H1 (cell line): ENCODE measurements around the gene HLA-DMB. TPM values are rescaled to one million over a fixed set of nuclear protein-coding genes. Genes with fewer than 3 reads are reported as not detected.
A peak's percentile ranks its signal among the peaks of the same experiment; 100 is the strongest.

Source experiments
- CTCF ChIA-PET: fragments of 300-600 bp; sonication (Branson Sonifier 250); formaldehyde crosslinking; loops from one replicate; lab custom pipeline; 2021; ENCODE audit not compliant: partially characterized antibody; lab: Charles Lee
- POLR2A ChIA-PET: fragments of 300-600 bp; sonication (Branson Sonifier 250); formaldehyde crosslinking; loops from one replicate; lab custom pipeline; 2021; ENCODE audit warnings: inconsistent platforms; ENCODE audit not compliant: partially characterized antibody; lab: Charles Lee
- DNase-seq, 2 experiments: peaks; one replicate each; pipeline versions ENCODE4 v3.0.0 to v3.0.0-alpha.2; 2010 to 2022; ENCODE audit warnings: low spot score in 2 of 2, low read depth in 1 of 2, mixed read lengths in 1 of 2
- FAIRE-seq: peaks from 2 replicates; lab custom pipeline; 2011; peaks lifted over from hg19 to GRCh38; lab: Jason Lieb, UNC
- H2AFZ ChIP-seq: 2 replicates; pipeline ENCODE4 v1.8.1; 2012; ENCODE audit warnings: low read length, inconsistent platforms
- H2AK5ac ChIP-seq: 2 replicates; pipeline ENCODE4 v1.6.1; 2013; ENCODE audit warnings: low read depth, low read length
- H2BK120ac ChIP-seq: replicated peaks from 2 replicates; pipeline ENCODE3; 2013; ENCODE audit warnings: low read depth, low read length, inconsistent platforms
- H2BK12ac ChIP-seq: 2 replicates; pipeline ENCODE4 v1.6.1; 2013; ENCODE audit warnings: low read depth, low read length
- H2BK15ac ChIP-seq: 2 replicates; pipeline ENCODE4 v1.6.1; 2013; ENCODE audit warnings: low read length
- H2BK20ac ChIP-seq: 2 replicates; pipeline ENCODE4 v1.6.1; 2013; ENCODE audit warnings: low read length
- H2BK5ac ChIP-seq: 2 replicates; pipeline ENCODE4 v1.6.1; 2013; ENCODE audit warnings: low read depth, low read length
- H3K14ac ChIP-seq: 2 replicates; pipeline ENCODE4 v1.6.1; 2013; ENCODE audit warnings: inconsistent platforms; ENCODE audit not compliant: insufficient read length
- H3K18ac ChIP-seq: 2 replicates; pipeline ENCODE4 v1.6.1; 2013; ENCODE audit warnings: low read length; ENCODE audit errors: extremely low read depth
- H3K23ac ChIP-seq: 2 replicates; pipeline ENCODE4 v1.6.1; 2013; ENCODE audit warnings: inconsistent platforms; ENCODE audit not compliant: insufficient read length
- H3K23me2 ChIP-seq: 2 replicates; pipeline ENCODE4 v1.6.1; 2013; ENCODE audit warnings: low read depth, low read length
- H3K27ac ChIP-seq: 2 replicates; pipeline ENCODE4 v1.6.1; 2011; ENCODE audit warnings: low read depth, low read length, inconsistent platforms
- H3K27me3 ChIP-seq, 4 experiments: replicated peaks in 1 of 4; 1 replicate in 1 of 4; 2 replicates in 3 of 4; pipeline versions ENCODE4 v1.6.1 to v1.8.1; 2011 to 2013; ENCODE audit warnings: low read length in 3 of 4, mild to moderate bottlenecking in 3 of 4, inconsistent platforms in 2 of 4, mixed read lengths in 2 of 4, moderate library complexity in 1 of 4; ENCODE audit not compliant: control insufficient read depth in 3 of 4, insufficient read depth in 3 of 4; ENCODE audit errors: extremely low read depth in 1 of 4
- H3K36me3 ChIP-seq, 4 experiments: 2 replicates each; pipeline versions ENCODE4 v1.6.1 to v1.8.1; 2011 to 2013; ENCODE audit warnings: mild to moderate bottlenecking in 4 of 4, low read length in 3 of 4, moderate library complexity in 2 of 4, control low read depth in 1 of 4, inconsistent platforms in 1 of 4; ENCODE audit not compliant: insufficient read depth in 4 of 4, control insufficient read depth in 2 of 4
- H3K4ac ChIP-seq: replicated peaks from 2 replicates; pipeline ENCODE3; 2013; ENCODE audit warnings: low read length, low read depth, mixed read lengths, inconsistent platforms; ENCODE audit not compliant: insufficient read length
- H3K4me1 ChIP-seq, 4 experiments: replicated peaks in 1 of 4; 1 replicate in 1 of 4; 2 replicates in 3 of 4; pipeline versions ENCODE4 v1.6.1 to v1.8.1; 2011 to 2013; ENCODE audit warnings: low read length in 3 of 4, inconsistent platforms in 2 of 4, mixed read lengths in 1 of 4; ENCODE audit not compliant: insufficient read depth in 4 of 4, control insufficient read depth in 3 of 4
- H3K4me2 ChIP-seq, 2 experiments: 2 replicates each; pipeline versions ENCODE4 v1.6.1 to v1.8.1; 2011 to 2013; ENCODE audit warnings: low read depth in 2 of 2, low read length in 2 of 2, control low read depth in 1 of 2, inconsistent platforms in 1 of 2, mild to moderate bottlenecking in 1 of 2; ENCODE audit not compliant: insufficient read depth in 1 of 2
- H3K4me3 ChIP-seq, 4 experiments: fragments of 200-600, 300-600 bp in 1 of 4; sonication (generic), shearing (Covaris generic), sonication (Bioruptor Twin) in 1 of 4; 2 replicates each; pipeline versions ENCODE4 v1.5.1 to v1.8.1; 2011 to 2016; ENCODE audit warnings: low read length in 4 of 4, low read depth in 3 of 4, control low read depth in 2 of 4, inconsistent platforms in 2 of 4, mild to moderate bottlenecking in 2 of 4, mixed read lengths in 1 of 4, moderate library complexity in 1 of 4; ENCODE audit not compliant: insufficient read depth in 2 of 4; ENCODE audit errors: extremely low read depth in 1 of 4
- H3K56ac ChIP-seq: replicated peaks from 2 replicates; pipeline ENCODE3; 2013; ENCODE audit warnings: low read depth, mild to moderate bottlenecking, mixed read lengths, low read length, inconsistent platforms; ENCODE audit not compliant: insufficient read length
- H3K79me1 ChIP-seq: 2 replicates; pipeline ENCODE4 v1.6.1; 2013; ENCODE audit warnings: low read depth, low read length, control low read depth
- H3K79me2 ChIP-seq, 2 experiments: 2 replicates each; pipeline versions ENCODE4 v1.6.1 to v1.8.1; 2012 to 2013; ENCODE audit warnings: low read length in 2 of 2, mild to moderate bottlenecking in 2 of 2, inconsistent platforms in 1 of 2; ENCODE audit not compliant: insufficient read depth in 2 of 2, control insufficient read depth in 1 of 2
- H3K9ac ChIP-seq, 4 experiments: replicated peaks in 1 of 4; 1 replicate in 1 of 4; 2 replicates in 3 of 4; pipeline versions ENCODE4 v1.6.1 to v1.8.1; 2011 to 2013; ENCODE audit warnings: low read depth in 3 of 4, low read length in 3 of 4, control low read depth in 2 of 4, mild to moderate bottlenecking in 2 of 4, moderate library complexity in 2 of 4, inconsistent platforms in 1 of 4; ENCODE audit errors: extremely low read depth in 1 of 4
- H3K9me3 ChIP-seq, 2 experiments: 2 replicates each; pipeline versions ENCODE4 v1.6.1 to v1.8.1; 2012 to 2013; ENCODE audit warnings: mild to moderate bottlenecking in 2 of 2, moderate library complexity in 2 of 2, control low read depth in 1 of 2, inconsistent platforms in 1 of 2, low read depth in 1 of 2, low read length in 1 of 2, mixed read lengths in 1 of 2; ENCODE audit not compliant: insufficient read depth in 2 of 2
- H4K20me1 ChIP-seq, 2 experiments: replicated peaks in 1 of 2; 2 replicates each; pipeline versions ENCODE3 to v1.8.1; 2011 to 2013; ENCODE audit warnings: inconsistent platforms in 2 of 2, low read length in 2 of 2, mild to moderate bottlenecking in 1 of 2; ENCODE audit not compliant: insufficient read depth in 2 of 2, control insufficient read depth in 1 of 2
- H4K5ac ChIP-seq: 2 replicates; pipeline ENCODE4 v1.6.1; 2013; ENCODE audit warnings: low read length, low read depth, mixed read lengths, inconsistent platforms; ENCODE audit not compliant: insufficient read length
- H4K8ac ChIP-seq: 2 replicates; pipeline ENCODE4 v1.8.0; 2013; ENCODE audit warnings: mild to moderate bottlenecking, moderate library complexity, low read length, inconsistent platforms; ENCODE audit not compliant: insufficient read depth; ENCODE audit errors: extremely low read depth
- H4K91ac ChIP-seq: replicated peaks from 2 replicates; pipeline ENCODE3; 2013; ENCODE audit warnings: low read length, mixed read lengths, inconsistent platforms; ENCODE audit not compliant: insufficient read length
- FOSL1 ChIP-seq: IDR thresholded peaks from 2 replicates; pipeline ENCODE4 v1.6.1; 2011; ENCODE audit warnings: mild to moderate bottlenecking, low read depth, low read length, moderate library complexity; ENCODE audit not compliant: insufficient read depth
- POLR2A ChIP-seq, 2 experiments: IDR thresholded peaks; 1 replicate in 1 of 2; 2 replicates in 1 of 2; pipeline ENCODE4 v1.6.1; 2011; ENCODE audit warnings: low read depth in 2 of 2, low read length in 2 of 2, mild to moderate bottlenecking in 2 of 2; ENCODE audit errors: control extremely low read depth in 1 of 2
- WGBS, 2 experiments: shearing (Covaris generic) in 1 of 2; methylation state at CpG; one replicate each; pipeline versions ENCODE4 v1.1.6 to v1.1.7; 2013 to 2015; ENCODE audit warnings: low lambda C conversion rate in 2 of 2, mixed read lengths in 2 of 2, inconsistent platforms in 1 of 2, low coverage in 1 of 2, missing lambda C conversion rate in 1 of 2; ENCODE audit not compliant: insufficient replicate concordance in 2 of 2, insufficient coverage in 1 of 2, insufficient read length in 1 of 2; ENCODE audit errors: extremely low coverage in 1 of 2, missing lambda C conversion rate in 1 of 2; 5-methylcytosine and 5-hydroxymethylcytosine counted together
- polyA plus RNA-seq, 7 experiments: library from polyadenylated mRNA; depleted of rRNA in 3 of 7; stranded (reverse) in 5 of 7; unstranded in 2 of 7; fragments of >200 nt in 5 of 7; fragments of 200-250 nt in 2 of 7; gene quantifications; 1 replicate in 5 of 7; 2 replicates in 1 of 7; 4 replicates in 1 of 7; pipeline versions ENCODE4 v1.2.1 to v1.2.3, GENCODE V29; 2011 to 2013; ENCODE audit warnings: missing spikeins in 2 of 7, mixed read lengths in 2 of 7
- total RNA-seq: library from RNA; stranded (reverse); fragmentation: NEBNext Ultra II Directional; extraction: Animal tissue kit (Norgen Biotek cat#: 25700); gene quantifications from 2 replicates; pipeline ENCODE4 v1.2.1, GENCODE V29; 2021

HLA-DMB gene
- total and polyA plus RNA-seq, 2 of the 8 experiments (the other 6 are each of a cell fraction or from before 2014, with no cell fraction given) = 2.7 to 4.7 TPM

- Histone ChIP-seq H2AFZ (no peak overlapping the region), H3K4me3 (peak overlapping the region in 3 of 4 experiments; percentile 11 to 97 (median 90); a peak in 2 of 8 replicates), H2BK120ac (no peak overlapping the region), H2AK5ac (no peak overlapping the region), H3K79me1 (peaks cover 11% of the 10 kb centered on the region), H3K23ac (no peak overlapping the region), H4K5ac (no peak overlapping the region), H3K4ac (no peak overlapping the region), H3K18ac (no peak overlapping the region), H2BK20ac (no peak overlapping the region), H2BK5ac (no peak overlapping the region), H4K20me1 (peaks cover 67% of the 10 kb centered on the region in 2 experiments), H3K56ac (no peak overlapping the region), H3K4me1 (peaks cover 0 to 11% (median 6%) of the 10 kb centered on the region in 4 experiments; a peak in 5 of 7 replicates), H3K23me2 (peaks cover 17% of the 10 kb centered on the region), H4K8ac (no peak overlapping the region), H3K27ac (no peak overlapping the region), H4K91ac (no peak overlapping the region), H3K27me3 (no peaks in the 10 kb centered on the region), H3K79me2 (peaks cover 44 to 80% of the 10 kb centered on the region in 2 experiments), H2BK12ac (no peak overlapping the region), H3K4me2 (peak overlapping the region in 1 of 2 experiments; percentile 28; a peak in 1 of 4 replicates), H2BK15ac (no peak overlapping the region), H3K9ac (no peak overlapping the region), H3K36me3 (peaks cover 62 to 89% (median 75%) of the 10 kb centered on the region in 4 experiments), H3K9me3 (no peaks in the 10 kb centered on the region; a peak in 2 of 4 replicates), H3K14ac (no peak overlapping the region)
- TF ChIP-seq POLR2A (IDR thresholded peaks at IDR 0.05; ENCODE audit: control extremely low read depth in 1 of 2, low read depth in 2 of 2, low read length in 2 of 2) = peak in 1 of 2 experiments; percentile 53; a peak in 2 of 3 replicates
- no peak for TF ChIP-seq FOSL1
- 89% methylated on average over 2 of the region's 2 CpGs; no CpG with 5 or more reads in 1 of the 2 experiments for WGBS, 2 experiments
- FAIRE-seq (no peak), DNase-seq (no peak)
- POLR2A ChIA-PET = interaction anchor here (1.2 to 33.3 kb wide), 5 partner anchors 4 to 105 kb away, joined by 3 to 1158 read pairs (median 117); partner anchors contain the start of genes BRD2 and HLA-DMA
- CTCF ChIA-PET = interaction anchor here (0.6 to 14.6 kb wide), 6 partner anchors 7 to 656 kb away, joined by 3 to 110 read pairs (median 3); partner anchors contain the start of gene HLA-DMA
These were observed 35.1 kb upstream of the HLA-DMB start for GRCh38 chr6:32975886-32976285.
